H1 (cell line): ENCODE measurements around the gene IL1RAPL1. TPM values are rescaled to one million over a fixed set of nuclear protein-coding genes. Genes with fewer than 3 reads are reported as not detected.

ENCODE experiments used
- CTCF ChIA-PET: fragments of 300-600 bp; sonication (Branson Sonifier 250); formaldehyde crosslinking; loops from one replicate; lab custom pipeline; 2021; ENCODE audit not compliant: partially characterized antibody; lab: Charles Lee
- POLR2A ChIA-PET: fragments of 300-600 bp; sonication (Branson Sonifier 250); formaldehyde crosslinking; loops from one replicate; lab custom pipeline; 2021; ENCODE audit warnings: inconsistent platforms; ENCODE audit not compliant: partially characterized antibody; lab: Charles Lee
- DNase-seq, 2 experiments: peaks; one replicate each; pipeline versions ENCODE4 v3.0.0 to v3.0.0-alpha.2; 2010 to 2022; ENCODE audit warnings: low spot score in 2 of 2, low read depth in 1 of 2, mixed read lengths in 1 of 2
- FAIRE-seq: peaks from 2 replicates; lab custom pipeline; 2011; peaks lifted over from hg19 to GRCh38; lab: Jason Lieb, UNC
- H2AFZ ChIP-seq: 2 replicates; pipeline ENCODE4 v1.8.1; 2012; ENCODE audit warnings: low read length, inconsistent platforms
- H2AK5ac ChIP-seq: 2 replicates; pipeline ENCODE4 v1.6.1; 2013; ENCODE audit warnings: low read depth, low read length
- H2BK120ac ChIP-seq: replicated peaks from 2 replicates; pipeline ENCODE3; 2013; ENCODE audit warnings: low read depth, low read length, inconsistent platforms
- H2BK12ac ChIP-seq: 2 replicates; pipeline ENCODE4 v1.6.1; 2013; ENCODE audit warnings: low read depth, low read length
- H2BK15ac ChIP-seq: 2 replicates; pipeline ENCODE4 v1.6.1; 2013; ENCODE audit warnings: low read length
- H2BK20ac ChIP-seq: 2 replicates; pipeline ENCODE4 v1.6.1; 2013; ENCODE audit warnings: low read length
- H2BK5ac ChIP-seq: 2 replicates; pipeline ENCODE4 v1.6.1; 2013; ENCODE audit warnings: low read depth, low read length
- H3K14ac ChIP-seq: 2 replicates; pipeline ENCODE4 v1.6.1; 2013; ENCODE audit warnings: inconsistent platforms; ENCODE audit not compliant: insufficient read length
- H3K18ac ChIP-seq: 2 replicates; pipeline ENCODE4 v1.6.1; 2013; ENCODE audit warnings: low read length; ENCODE audit errors: extremely low read depth
- H3K23ac ChIP-seq: 2 replicates; pipeline ENCODE4 v1.6.1; 2013; ENCODE audit warnings: inconsistent platforms; ENCODE audit not compliant: insufficient read length
- H3K23me2 ChIP-seq: 2 replicates; pipeline ENCODE4 v1.6.1; 2013; ENCODE audit warnings: low read depth, low read length
- H3K27ac ChIP-seq: 2 replicates; pipeline ENCODE4 v1.6.1; 2011; ENCODE audit warnings: low read depth, low read length, inconsistent platforms
- H3K27me3 ChIP-seq, 4 experiments: replicated peaks in 1 of 4; 1 replicate in 1 of 4; 2 replicates in 3 of 4; pipeline versions ENCODE4 v1.6.1 to v1.8.1; 2011 to 2013; ENCODE audit warnings: low read length in 3 of 4, mild to moderate bottlenecking in 3 of 4, inconsistent platforms in 2 of 4, mixed read lengths in 2 of 4, moderate library complexity in 1 of 4; ENCODE audit not compliant: control insufficient read depth in 3 of 4, insufficient read depth in 3 of 4; ENCODE audit errors: extremely low read depth in 1 of 4
- H3K36me3 ChIP-seq, 4 experiments: 2 replicates each; pipeline versions ENCODE4 v1.6.1 to v1.8.1; 2011 to 2013; ENCODE audit warnings: mild to moderate bottlenecking in 4 of 4, low read length in 3 of 4, moderate library complexity in 2 of 4, control low read depth in 1 of 4, inconsistent platforms in 1 of 4; ENCODE audit not compliant: insufficient read depth in 4 of 4, control insufficient read depth in 2 of 4
- H3K4ac ChIP-seq: replicated peaks from 2 replicates; pipeline ENCODE3; 2013; ENCODE audit warnings: low read length, low read depth, mixed read lengths, inconsistent platforms; ENCODE audit not compliant: insufficient read length
- H3K4me1 ChIP-seq, 4 experiments: replicated peaks in 1 of 4; 1 replicate in 1 of 4; 2 replicates in 3 of 4; pipeline versions ENCODE4 v1.6.1 to v1.8.1; 2011 to 2013; ENCODE audit warnings: low read length in 3 of 4, inconsistent platforms in 2 of 4, mixed read lengths in 1 of 4; ENCODE audit not compliant: insufficient read depth in 4 of 4, control insufficient read depth in 3 of 4
- H3K4me2 ChIP-seq, 2 experiments: 2 replicates each; pipeline versions ENCODE4 v1.6.1 to v1.8.1; 2011 to 2013; ENCODE audit warnings: low read depth in 2 of 2, low read length in 2 of 2, control low read depth in 1 of 2, inconsistent platforms in 1 of 2, mild to moderate bottlenecking in 1 of 2; ENCODE audit not compliant: insufficient read depth in 1 of 2
- H3K4me3 ChIP-seq, 4 experiments: fragments of 200-600, 300-600 bp in 1 of 4; sonication (generic), shearing (Covaris generic), sonication (Bioruptor Twin) in 1 of 4; 2 replicates each; pipeline versions ENCODE4 v1.5.1 to v1.8.1; 2011 to 2016; ENCODE audit warnings: low read length in 4 of 4, low read depth in 3 of 4, control low read depth in 2 of 4, inconsistent platforms in 2 of 4, mild to moderate bottlenecking in 2 of 4, mixed read lengths in 1 of 4, moderate library complexity in 1 of 4; ENCODE audit not compliant: insufficient read depth in 2 of 4; ENCODE audit errors: extremely low read depth in 1 of 4
- H3K56ac ChIP-seq: replicated peaks from 2 replicates; pipeline ENCODE3; 2013; ENCODE audit warnings: low read depth, mild to moderate bottlenecking, mixed read lengths, low read length, inconsistent platforms; ENCODE audit not compliant: insufficient read length
- H3K79me1 ChIP-seq: 2 replicates; pipeline ENCODE4 v1.6.1; 2013; ENCODE audit warnings: low read depth, low read length, control low read depth
- H3K79me2 ChIP-seq, 2 experiments: 2 replicates each; pipeline versions ENCODE4 v1.6.1 to v1.8.1; 2012 to 2013; ENCODE audit warnings: low read length in 2 of 2, mild to moderate bottlenecking in 2 of 2, inconsistent platforms in 1 of 2; ENCODE audit not compliant: insufficient read depth in 2 of 2, control insufficient read depth in 1 of 2
- H3K9ac ChIP-seq, 4 experiments: replicated peaks in 1 of 4; 1 replicate in 1 of 4; 2 replicates in 3 of 4; pipeline versions ENCODE4 v1.6.1 to v1.8.1; 2011 to 2013; ENCODE audit warnings: low read depth in 3 of 4, low read length in 3 of 4, control low read depth in 2 of 4, mild to moderate bottlenecking in 2 of 4, moderate library complexity in 2 of 4, inconsistent platforms in 1 of 4; ENCODE audit errors: extremely low read depth in 1 of 4
- H3K9me3 ChIP-seq, 2 experiments: 2 replicates each; pipeline versions ENCODE4 v1.6.1 to v1.8.1; 2012 to 2013; ENCODE audit warnings: mild to moderate bottlenecking in 2 of 2, moderate library complexity in 2 of 2, control low read depth in 1 of 2, inconsistent platforms in 1 of 2, low read depth in 1 of 2, low read length in 1 of 2, mixed read lengths in 1 of 2; ENCODE audit not compliant: insufficient read depth in 2 of 2
- H4K20me1 ChIP-seq, 2 experiments: replicated peaks in 1 of 2; 2 replicates each; pipeline versions ENCODE3 to v1.8.1; 2011 to 2013; ENCODE audit warnings: inconsistent platforms in 2 of 2, low read length in 2 of 2, mild to moderate bottlenecking in 1 of 2; ENCODE audit not compliant: insufficient read depth in 2 of 2, control insufficient read depth in 1 of 2
- H4K5ac ChIP-seq: 2 replicates; pipeline ENCODE4 v1.6.1; 2013; ENCODE audit warnings: low read length, low read depth, mixed read lengths, inconsistent platforms; ENCODE audit not compliant: insufficient read length
- H4K8ac ChIP-seq: 2 replicates; pipeline ENCODE4 v1.8.0; 2013; ENCODE audit warnings: mild to moderate bottlenecking, moderate library complexity, low read length, inconsistent platforms; ENCODE audit not compliant: insufficient read depth; ENCODE audit errors: extremely low read depth
- H4K91ac ChIP-seq: replicated peaks from 2 replicates; pipeline ENCODE3; 2013; ENCODE audit warnings: low read length, mixed read lengths, inconsistent platforms; ENCODE audit not compliant: insufficient read length
- CHD2 ChIP-seq: IDR thresholded peaks from 2 replicates; pipeline ENCODE4 v1.6.1; 2012; ENCODE audit warnings: low read length, improper control_type of control experiment
- NANOG ChIP-seq: IDR thresholded peaks from 2 replicates; pipeline ENCODE4 v1.6.1; 2011; ENCODE audit warnings: low read length, low read depth, mild to moderate bottlenecking, inconsistent platforms; ENCODE audit not compliant: insufficient read depth, poor library complexity, severe bottlenecking
- NRF1 ChIP-seq: IDR thresholded peaks from 2 replicates; pipeline ENCODE4 v1.6.1; 2011; ENCODE audit warnings: mild to moderate bottlenecking, low read depth, low read length, improper control_type of control experiment
- POLR2A ChIP-seq, 2 experiments: IDR thresholded peaks; 1 replicate in 1 of 2; 2 replicates in 1 of 2; pipeline ENCODE4 v1.6.1; 2011; ENCODE audit warnings: low read depth in 2 of 2, low read length in 2 of 2, mild to moderate bottlenecking in 2 of 2; ENCODE audit errors: control extremely low read depth in 1 of 2
- RAD21 ChIP-seq, 2 experiments: IDR thresholded peaks in 1 of 2; conservative IDR thresholded peaks in 1 of 2; 2 replicates each; pipeline ENCODE4 v1.6.1; 2011; ENCODE audit warnings: low read depth in 2 of 2, low read length in 2 of 2, improper control_type of control experiment in 1 of 2, inconsistent platforms in 1 of 2, mild to moderate bottlenecking in 1 of 2, moderate library complexity in 1 of 2
- RNF2 ChIP-seq: fragments of 200-900, 300-1000 bp; sonication (generic); IDR thresholded peaks from 2 replicates; pipeline ENCODE4 v1.7.1; 2016; ENCODE audit warnings: borderline replicate concordance, low read depth, mild to moderate bottlenecking, antibody characterized with exemption, low read length; ENCODE audit not compliant: poor library complexity, severe bottlenecking; ENCODE audit errors: missing control alignments
- SAP30 ChIP-seq: fragments of 300-600 bp; sonication (generic); IDR thresholded peaks from 2 replicates; pipeline ENCODE4 v1.7.1; 2012; ENCODE audit warnings: low read length, moderate library complexity, mild to moderate bottlenecking, inconsistent platforms; ENCODE audit not compliant: insufficient read depth, insufficient replicate concordance
- SUZ12 ChIP-seq: fragments of 200-600 bp; sonication (generic); IDR thresholded peaks from 2 replicates; pipeline ENCODE4 v1.6.1; 2012; ENCODE audit warnings: mild to moderate bottlenecking, inconsistent platforms, low read length, moderate library complexity, mixed read lengths
- USF2 ChIP-seq: IDR thresholded peaks from 2 replicates; pipeline ENCODE4 v1.6.1; 2011; ENCODE audit warnings: low read length, improper control_type of control experiment
- WGBS, 2 experiments: shearing (Covaris generic) in 1 of 2; methylation state at CpG; one replicate each; pipeline versions ENCODE4 v1.1.6 to v1.1.7; 2013 to 2015; ENCODE audit warnings: low lambda C conversion rate in 2 of 2, mixed read lengths in 2 of 2, inconsistent platforms in 1 of 2, low coverage in 1 of 2, missing lambda C conversion rate in 1 of 2; ENCODE audit not compliant: insufficient replicate concordance in 2 of 2, insufficient coverage in 1 of 2, insufficient read length in 1 of 2; ENCODE audit errors: extremely low coverage in 1 of 2, missing lambda C conversion rate in 1 of 2; 5-methylcytosine and 5-hydroxymethylcytosine counted together
- polyA plus RNA-seq, 7 experiments: library from polyadenylated mRNA; depleted of rRNA in 3 of 7; stranded (reverse) in 5 of 7; unstranded in 2 of 7; fragments of >200 nt in 5 of 7; fragments of 200-250 nt in 2 of 7; gene quantifications; 1 replicate in 5 of 7; 2 replicates in 1 of 7; 4 replicates in 1 of 7; pipeline versions ENCODE4 v1.2.1 to v1.2.3, GENCODE V29; 2011 to 2013; ENCODE audit warnings: missing spikeins in 2 of 7, mixed read lengths in 2 of 7
- total RNA-seq: library from RNA; stranded (reverse); fragmentation: NEBNext Ultra II Directional; extraction: Animal tissue kit (Norgen Biotek cat#: 25700); gene quantifications from 2 replicates; pipeline ENCODE4 v1.2.1, GENCODE V29; 2021

Gene IL1RAPL1
- total and polyA plus RNA-seq, 2 of the 8 experiments (the other 6 are each of a cell fraction or from before 2014, with no cell fraction given) = 0.11 to 0.35 TPM

GRCh38 chrX:29531336-29531735 is 944.1 kb downstream of the IL1RAPL1 start:
- Histone ChIP-seq H4K20me1 (no peaks in the 10 kb centered on the region), H2BK20ac (no peak overlapping the region), H3K4ac (no peak overlapping the region), H3K27ac (no peak overlapping the region), H2BK12ac (no peak overlapping the region), H3K14ac (no peak overlapping the region), H3K79me2 (no peaks in the 10 kb centered on the region), H3K56ac (no peak overlapping the region), H3K27me3 (no peaks in the 10 kb centered on the region), H4K91ac (no peak overlapping the region), H3K4me3 (no peak overlapping the region), H3K4me1 (no peaks in the 10 kb centered on the region), H3K9me3 (no peaks in the 10 kb centered on the region), H3K36me3 (no peaks in the 10 kb centered on the region), H2AFZ (no peak overlapping the region), H2BK15ac (no peak overlapping the region), H2AK5ac (no peak overlapping the region), H4K5ac (no peak overlapping the region), H4K8ac (no peak overlapping the region), H3K79me1 (no peaks in the 10 kb centered on the region), H3K23me2 (no peaks in the 10 kb centered on the region), H3K23ac (no peak overlapping the region), H2BK120ac (no peak overlapping the region), H3K9ac (no peak overlapping the region), H3K4me2 (no peak overlapping the region), H2BK5ac (no peak overlapping the region), H3K18ac (no peak overlapping the region)
- CTCF ChIA-PET = interaction anchor here (0.6 kb wide), 1 partner anchor 360 kb away, joined by 3 read pairs; no protein-coding TSS in a partner anchor
- POLR2A ChIA-PET = no interaction called here
- no peak for DNase-seq
- no peak for FAIRE-seq
- 79% methylated on average over 4 of the region's 4 CpGs; no CpG with 5 or more reads in 1 of the 2 experiments for WGBS, 2 experiments
- TF ChIP-seq CHD2 (no peak), SUZ12 (no peak), SAP30 (no peak), USF2 (no peak), RAD21 (IDR thresholded peaks at IDR 0.05 in 1 of 2, conservative IDR thresholded peaks at IDR 0.05 in 1 of 2; ENCODE audit: low read depth in 2 of 2, low read length in 2 of 2) (no peak), POLR2A (IDR thresholded peaks at IDR 0.05; ENCODE audit: control extremely low read depth in 1 of 2, low read depth in 2 of 2, low read length in 2 of 2) (no peak), NRF1 (no peak), RNF2 (no peak), NANOG (no peak)
